Measurements from ENCODE around the gene GULP1.

The GULP1 gene

GRCh38 chr2:188381614-188382013, 89.9 kb downstream of the GULP1 start:
- DNase-seq, result no peak

- DNase-seq, result no peak
These were observed 90.4 kb downstream of the GULP1 start for GRCh38 chr2:188382107-188382506.

GRCh38 chr2:188383158-188383557, 91.5 kb downstream of the GULP1 start:
- no peak for DNase-seq

- no peak for DNase-seq
These were observed 94.2 kb downstream of the GULP1 start for GRCh38 chr2:188385857-188386256.

- DNase-seq, result no peak
These were observed 97.2 kb downstream of the GULP1 start for GRCh38 chr2:188388831-188389230.

- no peak for DNase-seq
These were observed 99.7 kb downstream of the GULP1 start for GRCh38 chr2:188391354-188391753.

- no peak for DNase-seq
These were observed 103.3 kb downstream of the GULP1 start for GRCh38 chr2:188394931-188395472.

- no peak for DNase-seq
These were observed 104.4 kb downstream of the GULP1 start for GRCh38 chr2:188395903-188396689.

GRCh38 chr2:188399159-188399558, 107.5 kb downstream of the GULP1 start:
- no peak for DNase-seq

GRCh38 chr2:188403676-188404075, 112.0 kb downstream of the GULP1 start:
- no peak for DNase-seq

- DNase-seq, result no peak
These were observed 112.8 kb downstream of the GULP1 start for GRCh38 chr2:188404341-188405004.

- DNase-seq, result no peak
These were observed 114.7 kb downstream of the GULP1 start for GRCh38 chr2:188406414-188406813.

GRCh38 chr2:188410504-188411235, 119.0 kb downstream of the GULP1 start:
- no peak for DNase-seq

GRCh38 chr2:188412190-188412589, 120.5 kb downstream of the GULP1 start:
- no peak for DNase-seq

- no peak for DNase-seq
These were observed 122.7 kb downstream of the GULP1 start for GRCh38 chr2:188414411-188414810.

- DNase-seq, result no peak
These were observed 123.4 kb downstream of the GULP1 start for GRCh38 chr2:188414869-188415753.

GRCh38 chr2:188415754-188416083, 124.0 kb downstream of the GULP1 start:
- DNase-seq, result no peak

GRCh38 chr2:188416367-188416766, 124.7 kb downstream of the GULP1 start:
- no peak for DNase-seq

GRCh38 chr2:188422726-188423125, 131.1 kb downstream of the GULP1 start:
- DNase-seq, result no peak

- DNase-seq, result no peak
These were observed 133.6 kb downstream of the GULP1 start for GRCh38 chr2:188425266-188425665.

GRCh38 chr2:188426121-188426520, 134.4 kb downstream of the GULP1 start:
- DNase-seq, result no peak

- DNase-seq, result no peak
These were observed 139.0 kb downstream of the GULP1 start for GRCh38 chr2:188430705-188431104.

- DNase-seq, result no peak
These were observed 142.3 kb downstream of the GULP1 start for GRCh38 chr2:188434018-188434417.
